HTERT RPE-1 (cell line): ENCODE measurements around the gene SRSF5.
"Not testable (repeated sequence)": the region's sequence is repeated elsewhere in the genome, so short reads cannot be mapped to it uniquely, and the experiment has no call there.

Source experiments
- in situ Hi-C: fragments of 300-500 bp; cut with MboI; formaldehyde crosslinking; loops from 4 replicates; pipeline ENCODE4 v1.14.3; 2020; ENCODE audit warnings: low sequenced_read_pairs

Gene SRSF5

DNA sequence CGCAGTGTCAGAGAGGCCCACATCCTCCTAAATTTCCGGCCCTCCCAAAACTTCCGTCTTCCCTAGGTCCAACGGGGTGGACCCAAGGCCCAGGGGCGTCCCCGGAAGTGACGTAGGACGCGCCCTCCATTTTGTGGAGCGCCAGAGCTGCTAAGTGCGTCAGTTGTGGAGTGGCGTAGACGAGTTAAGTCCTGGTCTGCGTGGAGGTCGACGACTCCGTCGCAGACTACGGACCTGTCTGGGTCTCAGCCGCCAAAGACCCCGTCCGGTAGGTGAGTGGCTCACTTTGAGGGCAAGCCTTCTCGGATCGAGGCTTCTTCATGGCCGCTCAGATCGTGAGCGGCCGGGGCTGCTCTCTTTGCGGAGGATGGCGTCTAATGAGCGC lies at the start of gene SRSF5:
Gene SRSF5, plus strand, starts transcription at position 159 of the 385 bp plus-strand sequence. CDS start 1,015 bp downstream, outside the sequence.
- in situ Hi-C loops = no loop called here

DNA sequence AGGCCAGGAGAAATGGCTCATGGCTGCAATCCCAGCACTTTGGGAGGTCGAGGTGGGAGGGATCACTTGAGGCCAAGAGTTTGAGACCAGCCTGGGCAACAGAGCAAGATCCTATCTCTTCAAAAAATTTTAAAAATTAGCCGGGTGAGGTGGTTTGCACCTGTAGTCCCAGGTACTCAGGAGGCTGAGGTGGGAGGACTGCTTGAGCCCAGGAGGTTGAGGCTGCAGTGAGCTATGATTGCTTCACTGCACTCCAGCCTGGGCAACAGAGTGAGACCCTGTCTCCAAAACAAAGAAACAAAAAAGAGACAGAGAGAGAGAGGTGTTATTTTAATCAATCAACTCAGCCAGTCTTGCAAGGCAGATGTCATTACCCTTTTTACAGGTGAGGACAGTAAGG lies 48.3 kb upstream of the SRSF5 start:
- in situ Hi-C loops = not testable (repeated sequence)

DNA sequence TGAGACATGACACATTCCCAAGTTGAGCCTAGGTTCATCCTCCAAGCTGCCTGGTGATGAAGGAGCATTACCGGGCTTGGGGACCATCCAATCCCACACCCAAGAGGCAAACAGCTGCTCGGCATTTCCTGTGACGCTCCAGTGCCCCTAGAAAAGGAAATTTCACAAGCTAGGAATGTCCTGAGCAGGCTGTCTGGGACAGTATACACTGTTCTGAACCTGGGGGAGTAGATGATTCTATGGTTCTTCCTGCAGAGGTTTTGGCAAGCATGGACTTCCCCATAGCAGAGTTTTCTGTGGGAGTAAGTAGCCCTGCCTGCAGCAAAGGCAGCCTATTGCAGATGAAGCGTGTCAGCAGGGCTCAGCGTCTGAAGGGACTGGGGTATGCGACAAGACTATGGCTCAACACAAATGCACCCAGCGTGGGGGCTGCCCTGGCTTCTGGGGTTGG lies 47.4 kb upstream of the SRSF5 start:
- in situ Hi-C loops = no loop called here

DNA sequence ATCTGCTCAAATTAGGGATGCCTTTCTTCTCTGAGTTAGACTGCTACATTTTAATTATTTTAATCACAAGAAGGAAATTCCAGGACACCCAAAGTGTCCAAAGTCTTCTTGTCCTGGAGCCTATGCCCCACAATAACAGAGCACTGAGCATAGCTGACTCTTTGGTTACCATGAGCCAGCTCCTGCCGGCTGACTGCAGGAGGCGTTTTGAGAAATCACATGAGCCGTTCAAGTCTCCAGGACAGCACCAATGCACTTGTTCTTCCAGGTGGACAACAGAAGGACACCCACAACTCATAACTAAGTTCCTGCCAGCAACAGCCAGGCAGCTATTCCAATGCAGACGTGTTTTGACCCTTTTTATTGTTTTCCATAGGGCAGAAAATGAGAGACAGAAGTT lies 46.0 kb upstream of the SRSF5 start:
- in situ Hi-C loops = no loop called here

DNA sequence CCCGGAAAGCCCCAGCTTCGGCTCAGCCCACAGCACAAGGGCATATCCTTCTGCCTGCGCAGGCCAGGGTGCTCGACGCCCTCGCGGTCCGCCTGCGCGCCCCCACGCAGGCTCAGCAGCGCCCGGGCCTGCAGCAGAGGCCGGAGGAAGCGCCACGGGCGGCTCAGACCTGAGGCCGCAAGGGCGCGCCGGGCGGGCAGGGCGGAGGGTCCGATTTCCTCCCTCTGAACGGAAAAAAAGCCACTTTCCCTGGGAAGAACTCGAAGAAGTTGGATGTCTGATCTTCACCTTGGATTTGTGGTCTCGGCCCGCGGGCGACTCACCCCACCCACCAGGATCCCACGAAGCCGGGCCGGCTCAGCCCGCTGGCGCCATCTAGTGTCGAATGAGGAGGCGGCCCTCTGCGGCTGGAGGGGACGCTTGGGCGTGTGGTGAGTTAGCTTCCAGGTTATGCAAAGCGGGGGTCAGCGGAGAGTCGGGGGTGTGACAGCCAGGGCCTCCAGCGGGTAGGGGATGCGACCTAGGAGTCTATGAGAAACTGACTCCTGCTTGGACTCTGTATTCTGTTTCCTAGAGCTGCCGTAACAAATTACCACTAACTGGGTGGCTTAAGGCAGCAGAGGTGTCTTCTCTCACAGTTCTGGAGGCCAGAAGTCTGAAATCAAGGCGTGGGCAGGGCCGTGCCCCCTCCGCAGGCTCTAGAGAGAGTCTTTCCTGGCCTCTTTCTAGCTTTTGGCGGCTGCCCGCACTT lies 40.0 kb upstream of the SRSF5 start:
- in situ Hi-C loops = loop anchor here (25.0 kb wide), 1 partner anchor 140 kb away; no protein-coding TSS in a partner anchor

DNA sequence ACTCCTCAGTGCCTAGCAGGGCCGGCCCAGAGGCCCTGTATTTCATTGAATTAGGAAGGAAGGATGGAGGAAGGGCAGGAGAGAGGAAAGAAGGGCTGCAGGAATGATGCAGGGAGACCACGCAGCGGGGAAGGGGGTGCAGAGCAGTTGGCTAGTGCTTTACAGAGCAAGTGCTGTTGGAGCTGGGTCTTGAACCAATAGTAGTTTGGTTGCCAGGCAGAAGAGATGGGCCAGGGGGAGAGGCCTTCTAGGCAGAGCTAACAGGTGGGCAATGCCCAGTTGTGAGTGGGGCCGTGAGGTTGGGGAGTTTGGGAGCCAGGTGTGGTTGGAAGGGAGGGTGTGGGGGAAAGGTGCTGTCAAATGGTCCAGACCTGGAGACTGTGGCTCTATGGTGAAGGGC lies 39.1 kb upstream of the SRSF5 start:
- in situ Hi-C loops = loop anchor here (25.0 kb wide), 1 partner anchor 141 kb away; no protein-coding TSS in a partner anchor

DNA sequence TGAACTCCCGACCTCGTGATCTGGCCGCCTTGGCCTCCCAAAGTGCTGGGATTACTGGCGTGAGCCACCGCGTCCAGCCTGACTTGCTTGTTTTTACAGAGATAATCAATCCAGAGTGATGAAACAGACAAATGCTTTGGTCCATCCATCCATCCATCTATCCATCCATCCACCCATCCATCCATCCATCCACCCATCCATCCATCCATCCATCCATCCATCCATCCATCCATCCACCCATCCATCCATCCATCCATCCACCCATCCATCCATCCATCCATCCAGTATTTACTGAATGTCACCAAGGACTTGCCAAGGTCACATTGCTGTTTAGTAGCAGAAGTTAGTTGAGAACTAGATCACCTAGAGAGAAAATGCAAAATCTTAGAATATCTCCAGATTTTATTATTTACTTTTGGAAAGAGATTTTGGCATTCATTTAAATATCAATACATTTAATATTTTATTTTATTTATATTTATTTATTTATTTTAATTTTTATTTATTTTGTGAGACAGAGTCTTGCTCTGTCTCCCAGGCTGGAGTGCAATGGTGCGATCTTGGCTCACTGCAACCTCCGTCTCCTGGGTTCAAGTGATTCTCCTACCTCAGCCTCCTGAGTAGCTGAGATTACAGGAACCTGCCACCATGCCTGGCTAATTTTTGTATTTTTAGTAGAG lies 34.9 kb upstream of the SRSF5 start:
- in situ Hi-C loops = loop anchor here (25.0 kb wide), 1 partner anchor 145 kb away; no protein-coding TSS in a partner anchor

DNA sequence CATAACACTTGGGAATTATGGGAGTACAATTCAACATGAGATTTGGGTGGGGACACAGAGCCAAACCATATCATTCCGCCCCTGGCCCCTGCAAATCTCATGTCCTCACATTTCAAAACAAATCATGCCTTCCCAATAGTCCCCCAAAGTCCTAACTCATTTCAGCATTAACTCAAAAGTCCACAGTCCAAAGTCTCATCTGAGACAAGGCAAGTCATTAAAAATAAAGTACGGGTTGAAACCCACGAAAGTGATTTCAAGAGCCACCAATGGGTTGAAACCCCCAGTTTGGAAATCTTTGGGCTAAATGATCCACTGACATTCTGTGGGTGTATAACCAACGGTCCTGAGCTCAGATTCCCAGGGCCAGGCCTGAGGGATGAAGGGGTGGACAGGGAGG lies 30.5 kb upstream of the SRSF5 start:
- in situ Hi-C loops = loop anchor here (25.0 kb wide), 1 partner anchor 149 kb away; no protein-coding TSS in a partner anchor

DNA sequence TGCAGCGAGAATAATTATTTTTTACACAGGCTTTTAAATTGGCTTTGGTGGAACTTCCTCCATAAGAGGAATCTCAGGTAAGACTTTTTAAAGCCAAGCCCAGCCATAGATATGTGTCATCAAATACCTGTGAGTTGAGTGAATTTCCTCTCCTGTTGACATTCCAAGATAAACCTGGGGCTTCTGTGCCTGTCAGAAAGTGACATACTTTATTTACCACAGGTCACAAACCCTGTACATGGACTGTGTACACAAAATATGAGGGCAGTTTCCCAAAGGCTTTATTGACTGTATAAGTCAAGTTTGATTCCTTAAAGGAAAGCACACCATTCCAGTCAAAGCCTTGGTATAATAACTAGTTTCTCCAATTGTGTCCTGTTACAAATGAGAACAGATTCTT lies 25.9 kb upstream of the SRSF5 start:
- in situ Hi-C loops = loop anchor here (25.0 kb wide), 1 partner anchor 154 kb away; no protein-coding TSS in a partner anchor

DNA sequence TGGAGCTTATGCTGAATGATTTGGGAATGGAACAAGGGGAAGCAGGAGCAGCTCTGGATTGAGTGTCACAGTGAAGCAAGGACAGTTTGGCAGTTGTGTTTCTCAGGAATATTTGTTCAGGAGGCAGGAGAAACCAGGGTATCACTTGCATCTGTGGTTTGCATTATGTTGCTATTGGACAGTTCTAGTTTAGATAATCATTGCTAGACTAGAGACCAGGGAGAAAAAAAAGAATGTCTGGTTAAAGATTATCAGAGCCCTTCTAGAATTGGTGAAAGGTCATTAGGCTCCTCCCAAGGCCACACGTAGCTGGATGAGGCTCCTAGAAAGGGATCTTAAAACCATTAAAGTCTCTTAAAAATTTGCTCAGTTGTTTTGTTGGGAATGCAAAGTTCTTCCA lies 17.0 kb upstream of the SRSF5 start:
- in situ Hi-C loops = loop anchor here (25.0 kb wide), 1 partner anchor 163 kb away; no protein-coding TSS in a partner anchor

DNA sequence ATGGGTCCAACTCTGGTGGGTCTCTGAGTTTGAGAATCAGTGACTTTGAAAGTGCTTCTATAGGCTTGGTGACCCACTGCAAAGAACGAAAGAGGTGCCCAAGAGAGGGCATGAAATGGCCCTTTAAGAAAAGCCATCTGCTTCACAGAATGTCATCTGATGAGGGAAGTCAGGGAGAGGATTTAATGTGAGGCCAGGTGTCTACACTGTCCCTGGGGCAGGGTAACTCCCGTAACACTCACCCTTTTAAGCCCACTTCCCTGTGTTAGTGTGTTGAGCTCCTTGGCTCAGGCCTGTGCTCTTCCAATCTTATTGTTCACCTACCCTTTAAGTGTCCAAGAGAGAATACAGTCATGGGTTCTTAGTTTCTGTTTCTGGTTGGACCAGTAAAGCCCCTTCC lies 16.4 kb upstream of the SRSF5 start:
- in situ Hi-C loops = no loop called here

DNA sequence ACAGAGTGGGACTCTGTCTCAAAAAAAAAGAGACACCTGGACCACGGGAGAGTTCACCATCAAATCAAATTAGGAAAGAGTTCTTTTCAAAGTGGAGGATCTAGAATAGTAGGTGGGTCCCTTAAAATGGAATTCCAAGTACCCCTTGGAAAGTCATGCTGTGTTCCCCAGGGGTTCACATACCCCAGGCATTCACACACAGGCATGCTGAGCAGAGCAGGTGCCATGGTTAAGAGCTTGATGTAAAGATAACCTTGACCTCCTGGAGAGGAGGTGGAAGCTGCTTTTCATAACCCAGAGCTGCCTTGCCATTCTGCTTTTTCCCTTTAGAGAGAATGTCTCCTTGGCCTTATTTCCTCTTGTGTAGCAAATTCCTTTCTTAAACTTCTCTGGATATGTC lies 14.2 kb upstream of the SRSF5 start:
- in situ Hi-C loops = no loop called here

DNA sequence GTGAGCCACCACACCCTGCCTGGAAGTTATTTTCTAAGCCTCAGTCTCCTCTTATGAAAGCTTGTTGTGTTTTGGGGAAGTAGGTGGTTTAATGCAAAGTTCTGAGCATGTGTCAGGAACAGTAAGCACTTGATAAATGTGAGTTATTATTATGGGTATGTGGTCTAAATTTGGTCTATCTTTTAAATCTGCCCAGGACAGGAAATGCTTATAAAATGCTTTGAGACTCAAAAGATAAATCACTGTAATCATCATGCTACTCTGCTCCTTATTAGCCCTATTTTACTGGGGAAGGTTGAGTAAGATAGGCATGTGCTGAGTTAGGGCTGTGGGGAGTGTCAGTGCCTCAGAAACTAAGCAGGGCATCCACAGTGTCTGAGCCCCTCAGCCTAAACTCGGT lies 13.1 kb upstream of the SRSF5 start:
- in situ Hi-C loops = no loop called here

DNA sequence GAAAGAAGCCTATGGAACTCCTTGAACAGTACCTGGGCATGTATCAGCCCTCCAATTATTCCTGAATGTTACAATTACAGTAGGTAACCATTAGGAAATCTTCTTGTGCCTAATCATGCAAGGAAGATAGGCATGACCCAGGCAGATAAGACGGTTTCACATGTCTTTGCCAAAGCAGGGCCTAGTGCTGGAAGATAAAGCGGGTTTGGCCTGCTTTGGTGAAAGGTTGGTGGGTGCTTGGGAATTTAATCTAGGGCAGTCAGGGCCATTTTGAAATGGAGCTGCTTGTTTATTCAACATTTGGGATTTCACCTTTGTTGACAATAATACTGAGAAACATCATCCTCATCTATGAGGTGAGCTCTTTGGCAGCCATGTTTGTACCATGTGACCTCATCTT lies 12.5 kb upstream of the SRSF5 start:
- in situ Hi-C loops = no loop called here

DNA sequence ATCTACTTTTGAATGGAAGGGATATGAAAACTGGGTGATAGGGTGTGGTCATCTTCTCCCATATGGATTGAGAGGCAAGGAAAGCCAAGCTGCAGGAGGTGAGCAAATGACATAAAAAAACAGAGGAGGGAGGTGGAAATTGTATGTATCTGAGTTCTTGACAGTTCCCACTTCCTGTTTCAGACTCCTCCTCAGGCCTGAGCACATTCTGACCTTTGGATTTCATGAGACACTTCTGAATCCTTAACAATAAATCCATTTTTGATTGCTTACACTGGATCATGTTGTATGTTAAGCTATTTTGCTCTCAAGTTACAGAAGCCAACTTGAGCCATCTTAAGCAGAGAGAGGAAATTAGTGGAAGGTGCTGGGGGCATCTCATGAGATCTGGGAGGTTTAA lies 11.6 kb upstream of the SRSF5 start:
- in situ Hi-C loops = no loop called here

DNA sequence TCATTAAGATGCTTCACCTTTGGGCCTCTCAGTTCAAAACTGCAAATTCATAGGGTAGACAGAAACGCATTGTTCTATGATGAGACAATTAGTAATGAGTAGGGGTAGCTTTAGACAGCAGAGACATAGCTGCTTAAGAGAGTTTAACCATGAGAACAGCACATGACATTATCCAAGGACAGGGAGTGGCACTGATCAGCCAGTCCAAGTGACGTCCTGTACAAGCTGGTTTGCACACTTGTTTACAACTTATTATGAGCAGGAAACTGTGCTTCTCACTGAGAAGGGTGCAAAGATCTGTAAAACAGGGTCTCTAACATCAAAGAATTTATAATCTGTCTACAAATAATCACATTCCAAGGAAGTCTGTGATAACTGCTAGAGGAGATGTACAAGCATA lies 11.2 kb upstream of the SRSF5 start:
- in situ Hi-C loops = no loop called here

DNA sequence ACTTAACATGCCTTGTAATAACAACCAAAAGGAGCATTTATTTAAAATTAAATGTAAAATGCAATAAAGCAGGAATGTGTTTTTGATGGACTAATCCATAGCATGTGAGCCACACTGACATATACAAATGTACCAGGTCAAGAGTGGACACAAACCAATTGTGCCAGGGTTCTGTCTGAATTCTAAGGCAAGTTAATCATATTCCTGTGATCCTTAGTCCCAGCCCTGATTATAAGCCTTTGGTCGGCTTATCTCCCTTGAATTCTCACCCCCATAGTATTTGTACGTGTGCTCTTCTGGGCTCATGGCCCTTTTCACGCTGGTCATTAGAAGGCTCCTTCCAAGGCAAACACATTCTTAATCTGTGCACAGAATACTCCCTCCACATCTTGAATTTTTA lies 10.6 kb upstream of the SRSF5 start:
- in situ Hi-C loops = no loop called here

DNA sequence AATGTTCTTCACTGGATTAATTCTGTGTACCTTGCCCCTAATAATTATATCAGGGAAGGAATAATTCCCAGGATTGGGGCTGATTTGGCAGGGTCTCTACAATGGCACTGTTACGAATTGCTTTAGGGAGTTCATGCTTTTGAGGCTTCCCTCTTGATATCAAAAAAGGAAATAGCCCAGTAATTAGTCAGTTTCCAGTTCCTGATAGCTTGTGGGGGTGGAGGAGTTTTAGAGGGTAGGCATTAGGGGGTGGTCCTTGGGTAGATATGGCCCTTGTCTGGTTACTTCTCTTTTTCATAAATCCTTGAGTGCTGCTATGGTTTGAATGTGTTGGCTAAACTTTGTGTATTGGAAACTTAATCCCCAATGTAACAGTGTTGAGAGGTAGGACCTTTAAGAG lies 6.1 kb upstream of the SRSF5 start:
- in situ Hi-C loops = no loop called here

DNA sequence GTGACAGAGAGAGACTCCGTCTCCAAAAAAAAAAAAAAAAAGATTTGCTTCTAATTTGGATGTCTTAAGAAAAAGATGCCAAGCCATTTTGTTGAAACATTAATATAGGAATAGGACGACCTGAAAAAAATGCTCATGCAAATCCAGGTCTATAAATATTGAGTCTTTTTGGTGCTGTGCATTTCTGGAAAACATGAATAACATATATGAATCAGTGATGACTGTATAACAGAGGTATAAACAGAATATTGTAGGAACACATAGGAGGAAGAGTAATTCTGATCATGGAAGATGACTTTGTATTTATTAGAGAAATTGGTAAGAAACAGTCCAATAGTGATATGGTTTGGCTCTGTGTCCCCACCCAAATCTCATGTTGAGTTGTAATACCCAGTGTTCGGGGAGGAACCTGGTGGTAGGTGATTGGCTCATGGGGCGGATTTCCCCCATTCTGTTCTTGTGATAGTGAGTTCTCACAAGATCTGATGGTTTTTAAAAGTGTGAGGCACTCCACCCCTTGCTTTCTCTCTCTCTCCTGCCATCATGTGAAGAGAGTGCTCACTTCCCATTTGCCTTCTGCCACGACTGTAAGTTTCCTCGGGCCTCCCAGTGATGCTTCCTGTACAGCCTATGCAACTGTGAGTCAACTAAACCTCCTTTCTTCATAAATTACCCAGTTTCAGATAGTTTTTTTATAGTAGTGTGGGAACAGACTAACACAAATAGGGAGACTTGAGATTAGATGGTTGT lies 3.0 kb upstream of the SRSF5 start:
- in situ Hi-C loops = no loop called here

DNA sequence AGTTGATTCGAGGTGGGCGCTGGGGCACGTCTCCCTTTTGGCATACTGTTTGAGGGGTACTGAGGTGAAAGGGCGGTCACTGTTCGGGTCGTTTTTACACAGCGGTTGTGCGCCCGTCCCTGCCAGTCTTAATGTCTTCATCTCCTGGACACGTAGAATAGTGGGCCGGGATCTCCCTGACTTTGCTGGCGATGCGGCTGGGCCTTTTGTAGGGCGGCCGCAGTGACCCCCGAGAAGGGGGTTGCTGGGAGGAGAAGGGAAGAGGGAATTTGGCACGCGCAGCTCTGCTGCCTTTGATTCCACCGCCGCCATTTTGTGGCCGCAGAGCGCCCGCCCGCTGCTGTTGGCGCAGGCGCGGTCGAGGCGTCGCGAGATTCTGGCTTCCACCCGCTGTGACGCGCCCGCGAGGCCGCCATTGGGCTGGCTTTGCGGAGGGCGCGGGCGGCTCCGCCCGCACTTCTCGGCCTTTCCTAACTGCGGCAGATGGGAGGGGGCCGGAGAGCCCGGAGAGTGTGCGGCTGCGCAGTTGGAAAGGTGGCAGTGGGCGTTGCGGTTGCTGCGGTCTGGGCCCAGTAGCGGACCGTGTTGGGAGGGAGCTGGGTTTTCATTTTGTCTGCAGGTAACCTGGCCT lies 542 bp downstream of the SRSF5 start:
- in situ Hi-C loops = no loop called here

DNA sequence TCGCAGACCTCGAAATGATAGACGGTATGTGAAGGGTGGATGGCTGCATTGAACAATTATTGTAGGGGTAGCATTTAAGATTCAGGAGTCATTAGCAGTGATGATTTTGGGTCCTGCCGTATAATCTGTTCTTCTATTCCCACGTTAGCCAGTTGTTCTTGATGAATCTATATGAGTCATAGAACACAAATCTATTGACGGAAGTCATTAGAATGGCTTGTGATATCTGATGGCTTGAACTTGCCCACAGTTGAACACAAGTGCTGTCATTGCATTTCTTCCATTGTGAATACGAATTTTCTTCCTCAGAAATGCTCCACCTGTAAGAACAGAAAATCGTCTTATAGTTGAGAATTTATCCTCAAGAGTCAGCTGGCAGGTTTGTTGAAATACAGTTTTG lies 1.9 kb downstream of the SRSF5 start:
- in situ Hi-C loops = no loop called here
